ENCODE measurements around the gene ESRRA. TPM values are rescaled to one million over a fixed set of nuclear protein-coding genes. Genes with fewer than 3 reads are reported as not detected.

The ESRRA gene
- total RNA-seq, 4 donors from 2014 or later, result 26.0 to 39.3 (median 28.7) TPM

GRCh38 chr11:64348383-64349024 lies 43.2 kb downstream of the ESRRA start:
- peaks cover 0 to under 1% (median 0%) of the 10 kb centered on the region in 4 donors for H3K4me1 ChIP-seq
- 53 to 57% methylated on average over 12 to 14 of the region's 14 CpGs for WGBS, 2 donors
- H3K36me3 ChIP-seq, result no peaks in the 10 kb centered on the region
- DNase-seq (ENCODE audit: low spot score in 2 of 2), result no peak
- H3K27ac ChIP-seq, result no peak overlapping the region
- no peak for TF ChIP-seq EP300 (IDR thresholded peaks at IDR 0.05)
- no peak for TF ChIP-seq POLR2A (IDR thresholded peaks at IDR 0.05)
- no peak overlapping the region for H3K4me3 ChIP-seq
- no peaks in the 10 kb centered on the region for H3K27me3 ChIP-seq
- H3K9me3 ChIP-seq, result no peaks in the 10 kb centered on the region

GRCh38 chr11:64349025-64349387 lies 43.7 kb downstream of the ESRRA start:
- no peak overlapping the region for H3K4me3 ChIP-seq
- H3K27ac ChIP-seq, result no peak overlapping the region
- WGBS, 2 donors, result 87 to 88% methylated on average over 6 to 7 of the region's 7 CpGs
- H3K36me3 ChIP-seq, result no peaks in the 10 kb centered on the region
- no peaks in the 10 kb centered on the region for H3K27me3 ChIP-seq
- no peak for TF ChIP-seq POLR2A (IDR thresholded peaks at IDR 0.05)
- TF ChIP-seq CTCF (IDR thresholded peaks at IDR 0.05), result no peak
- no peak for TF ChIP-seq EP300 (IDR thresholded peaks at IDR 0.05)
- no peaks in the 10 kb centered on the region for H3K4me1 ChIP-seq
- H3K9me3 ChIP-seq, result no peaks in the 10 kb centered on the region
- DNase-seq (ENCODE audit: low spot score in 2 of 2), result no peak

GRCh38 chr11:64349404-64349803 lies 44.1 kb downstream of the ESRRA start:
- TF ChIP-seq POLR2A (IDR thresholded peaks at IDR 0.05) (no peak), CTCF (IDR thresholded peaks at IDR 0.05) (no peak), EP300 (IDR thresholded peaks at IDR 0.05) (no peak)
- DNase-seq (ENCODE audit: low spot score in 2 of 2), result no peak
- 86 to 88% methylated on average over 10 to 11 of the region's 11 CpGs for WGBS, 2 donors

GRCh38 chr11:64351136-64351631 lies 45.9 kb downstream of the ESRRA start:
- no peak for DNase-seq (ENCODE audit: low spot score in 2 of 2)
- 88 to 93% methylated on average over 14 to 16 of the region's 18 CpGs for WGBS, 2 donors
- TF ChIP-seq EP300 (IDR thresholded peaks at IDR 0.05) (no peak), POLR2A (IDR thresholded peaks at IDR 0.05) (no peak), CTCF (IDR thresholded peaks at IDR 0.05) (no peak)

More at GRCh38 chr11:64349404-64349803, 44.1 kb downstream of the ESRRA start:
- no peak overlapping the region for H3K4me3 ChIP-seq
- no peaks in the 10 kb centered on the region for H3K27me3 ChIP-seq
- H3K9me3 ChIP-seq, result no peaks in the 10 kb centered on the region
- H3K36me3 ChIP-seq, result no peaks in the 10 kb centered on the region
- H3K4me1 ChIP-seq, result no peaks in the 10 kb centered on the region
- H3K27ac ChIP-seq, result no peak overlapping the region

GRCh38 chr11:64352099-64352994 lies 47.0 kb downstream of the ESRRA start:
- DNase-seq (ENCODE audit: low spot score in 2 of 2), result no peak
- peaks cover 0 to 12% (median 4%) of the 10 kb centered on the region in 4 donors for H3K4me1 ChIP-seq
- WGBS, 2 donors, result 82 to 91% methylated on average over 24 to 33 of the region's 33 CpGs
- H3K9me3 ChIP-seq, result no peaks in the 10 kb centered on the region
- no peaks in the 10 kb centered on the region for H3K27me3 ChIP-seq
- H3K4me3 ChIP-seq, result no peak overlapping the region
- no peak overlapping the region for H3K27ac ChIP-seq
- no peaks in the 10 kb centered on the region for H3K36me3 ChIP-seq
- TF ChIP-seq EP300 (IDR thresholded peaks at IDR 0.05) (no peak), CTCF (IDR thresholded peaks at IDR 0.05) (no peak), POLR2A (IDR thresholded peaks at IDR 0.05) (no peak)

More at GRCh38 chr11:64351136-64351631, 45.9 kb downstream of the ESRRA start:
- no peak overlapping the region for H3K4me3 ChIP-seq
- H3K27ac ChIP-seq, result no peak overlapping the region
- H3K36me3 ChIP-seq, result no peaks in the 10 kb centered on the region
- no peaks in the 10 kb centered on the region for H3K9me3 ChIP-seq
- H3K27me3 ChIP-seq, result no peaks in the 10 kb centered on the region
- peaks cover 0 to 12% (median 4%) of the 10 kb centered on the region in 4 donors for H3K4me1 ChIP-seq

All from tibial nerve (tissue), 4 donors.